NCI-H2227 treated with DMSO at 0.1 percent for 48 hours (cell line): Measurements from ENCODE around the gene AKAP5.

Experiments
- DNase-seq: peaks from one replicate; lab custom pipeline; 2025; lab: John Stamatoyannopoulos, UW

AKAP5 gene

GRCh38 chr14:64459405-64460136 is 5.7 kb upstream of the AKAP5 start:
- DNase-seq = no peak

GRCh38 chr14:64461221-64461620 is 4.1 kb upstream of the AKAP5 start:
- DNase-seq = no peak

GRCh38 chr14:64463195-64463594 is 2.1 kb upstream of the AKAP5 start:
- DNase-seq = no peak

GRCh38 chr14:64463873-64464272 is 1.4 kb upstream of the AKAP5 start:
- DNase-seq = no peak

GRCh38 chr14:64464651-64465050 is 648 bp upstream of the AKAP5 start:
- DNase-seq = peak; percentile 26

- DNase-seq = peak; percentile 35
Observed at GRCh38 chr14:64465831-64466554, 694 bp downstream of the AKAP5 start.

GRCh38 chr14:64467101-64467500 is 1.8 kb downstream of the AKAP5 start:
- DNase-seq = no peak

- DNase-seq = no peak
Observed at GRCh38 chr14:64467566-64467965, 2.3 kb downstream of the AKAP5 start.

- DNase-seq = no peak
Observed at GRCh38 chr14:64468451-64468850, 3.2 kb downstream of the AKAP5 start.

- DNase-seq = no peak
Observed at GRCh38 chr14:64474041-64474440, 8.7 kb downstream of the AKAP5 start.

GRCh38 chr14:64474698-64475097 is 9.4 kb downstream of the AKAP5 start:
- no peak for DNase-seq

GRCh38 chr14:64475585-64476273 is 10.4 kb downstream of the AKAP5 start:
- no peak for DNase-seq

GRCh38 chr14:64476438-64476837 is 11.1 kb downstream of the AKAP5 start:
- no peak for DNase-seq

GRCh38 chr14:64478634-64479250 is 13.4 kb downstream of the AKAP5 start:
- no peak for DNase-seq

GRCh38 chr14:64488590-64489099 is 23.3 kb downstream of the AKAP5 start:
- DNase-seq = no peak

GRCh38 chr14:64491637-64492036 is 26.3 kb downstream of the AKAP5 start:
- DNase-seq = no peak

GRCh38 chr14:64493455-64493854 is 28.2 kb downstream of the AKAP5 start:
- DNase-seq = no peak

GRCh38 chr14:64495252-64495651 is 30.0 kb downstream of the AKAP5 start:
- DNase-seq = no peak

GRCh38 chr14:64496764-64497163 is 31.5 kb downstream of the AKAP5 start:
- DNase-seq = no peak

GRCh38 chr14:64500088-64500487 is 34.8 kb downstream of the AKAP5 start:
- DNase-seq = no peak

GRCh38 chr14:64501411-64502171 is 36.3 kb downstream of the AKAP5 start:
- no peak for DNase-seq

- DNase-seq = no peak
Observed at GRCh38 chr14:64502456-64502855, 37.2 kb downstream of the AKAP5 start.
